ENCODE measurements around the gene SURF1.

The SURF1 gene

DNA sequence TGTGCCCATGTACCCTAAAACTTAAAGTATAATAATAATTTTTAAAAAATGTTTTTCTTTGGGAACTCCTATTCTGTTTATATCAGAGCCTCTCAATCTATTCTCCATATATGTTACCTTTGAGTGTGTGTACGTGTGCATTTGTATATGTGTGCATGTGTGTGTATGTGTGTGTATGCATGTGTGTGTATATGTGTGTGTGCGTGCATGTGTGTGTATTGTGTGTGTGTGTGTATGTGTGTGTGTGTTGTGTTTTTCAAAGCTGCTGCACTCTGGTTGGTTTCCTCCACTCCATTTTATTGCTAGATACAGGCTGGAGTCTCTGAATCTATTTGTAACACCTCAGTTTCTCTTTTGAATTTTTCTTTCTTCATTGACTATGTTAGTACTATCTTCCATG is 40.3 kb downstream of the SURF1 start:
- no peak for DNase-seq

DNA sequence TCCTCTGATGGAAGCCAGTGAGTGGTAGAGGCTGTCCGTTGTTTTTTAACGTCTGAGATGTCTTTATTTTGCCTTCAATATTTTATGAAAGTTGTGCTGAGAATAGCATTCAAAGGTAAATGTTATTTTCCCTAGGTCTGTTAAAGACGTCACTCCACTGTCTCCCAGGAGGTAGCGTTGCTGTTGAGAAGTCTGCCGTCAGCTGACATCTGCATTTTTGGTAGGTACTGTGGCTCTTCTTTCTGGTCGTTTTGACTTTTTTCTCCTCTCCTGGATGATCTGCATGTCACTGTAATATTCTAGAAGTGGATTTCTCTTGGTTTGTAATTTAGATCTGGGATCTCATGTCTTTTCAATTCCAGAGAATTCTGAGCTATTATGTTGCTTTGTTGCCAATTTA is 46.7 kb downstream of the SURF1 start:
- DNase-seq: no peak

- DNase-seq: no peak
Observed at GRCh38 chr9:133307301-133307700, 49.0 kb downstream of the SURF1 start.

GRCh38 chr9:133306242-133307204 is 49.8 kb downstream of the SURF1 start:
- DNase-seq: no peak

- DNase-seq: no peak
Observed at GRCh38 chr9:133305731-133306130, 50.6 kb downstream of the SURF1 start.

DNA sequence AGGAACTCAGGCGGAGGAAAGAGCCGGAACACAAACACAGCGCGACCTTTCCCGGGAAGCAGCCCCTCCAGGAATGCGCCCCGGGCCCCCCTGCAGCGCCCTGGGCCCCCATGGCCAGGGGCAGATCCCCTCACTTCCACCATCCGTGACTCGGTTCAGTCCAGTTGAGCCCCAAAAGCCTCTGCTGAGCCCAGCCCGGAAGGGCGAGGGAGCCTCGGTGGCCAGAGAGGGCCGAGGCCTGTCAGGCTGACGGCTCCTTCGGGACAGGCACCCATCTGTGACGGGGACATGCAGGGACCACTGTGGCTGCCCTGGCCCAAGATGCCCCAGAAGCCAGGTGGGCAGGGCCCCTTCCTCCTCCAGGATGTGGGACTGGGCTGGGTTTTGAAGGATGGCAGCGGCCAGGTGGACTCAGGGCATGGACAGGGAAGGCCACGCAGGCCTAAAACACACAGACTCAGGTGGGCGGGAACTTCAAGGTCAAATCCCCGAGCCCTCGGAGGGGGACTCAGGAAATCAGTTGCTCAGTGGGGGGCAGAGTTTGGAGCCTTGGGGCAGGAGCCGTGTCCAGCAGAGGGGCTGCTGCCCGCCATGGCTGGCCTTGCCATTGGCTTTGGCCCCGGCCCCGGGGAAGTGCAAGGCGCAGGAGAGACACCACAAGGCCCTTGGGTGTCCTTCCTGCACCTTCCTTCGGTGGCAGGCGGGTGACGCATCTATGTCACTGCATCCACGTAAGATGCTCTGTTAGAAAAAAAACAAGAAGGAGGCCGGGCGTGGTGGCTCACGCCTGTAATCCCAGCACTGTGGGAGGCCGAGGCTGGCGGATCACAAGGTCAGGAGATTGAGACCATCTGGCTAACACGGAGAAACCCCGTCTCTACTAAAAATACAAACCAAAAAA is 51.6 kb downstream of the SURF1 start:
- DNase-seq: no peak

GRCh38 chr9:133304158-133304470 is 52.2 kb downstream of the SURF1 start:
- DNase-seq: no peak

DNA sequence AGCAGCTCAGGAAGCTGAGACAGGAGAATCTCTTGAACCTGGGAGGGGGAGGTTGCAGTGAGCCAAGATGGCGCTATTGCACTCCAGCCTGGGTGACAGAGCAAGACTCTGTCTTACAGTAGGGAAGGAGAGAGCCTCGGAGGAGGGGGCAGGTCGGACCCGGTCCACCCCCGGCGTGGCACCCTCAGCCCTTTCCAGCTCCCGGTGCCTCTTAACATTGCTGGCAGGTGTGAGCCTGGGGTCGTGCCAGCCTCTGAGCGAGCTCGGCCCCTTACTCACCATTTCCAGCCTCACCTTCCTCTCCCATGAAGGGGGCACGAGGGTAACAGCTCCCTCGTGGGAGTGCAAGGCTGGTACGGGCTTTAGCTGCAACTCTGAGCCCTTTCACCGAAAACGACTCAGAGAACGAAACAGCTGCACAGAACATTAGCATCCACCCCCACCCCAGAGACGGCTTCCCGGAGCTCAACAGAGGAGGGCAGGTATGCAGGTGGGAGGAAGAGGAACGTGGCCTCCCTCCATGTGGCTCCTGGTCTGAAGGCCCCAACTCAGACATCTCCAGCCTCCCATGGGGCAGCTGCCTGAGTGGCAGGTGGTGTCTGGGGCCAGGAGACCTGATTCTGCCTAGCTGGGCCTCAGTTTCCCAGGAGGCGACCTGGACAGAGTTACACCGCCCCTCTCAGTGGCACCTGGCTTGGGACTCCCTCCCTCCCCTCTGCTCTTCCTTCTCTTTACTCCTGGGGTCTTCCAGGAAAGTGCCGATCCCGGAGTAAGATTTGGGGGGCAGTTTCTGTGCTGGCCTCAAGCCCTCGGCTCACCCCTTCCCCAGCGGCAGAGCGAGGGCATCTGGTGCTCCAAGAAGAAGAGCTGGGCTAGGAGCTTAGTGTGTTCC is 52.8 kb downstream of the SURF1 start:
- DNase-seq: no peak
